Caco-2 (cell line): ENCODE results near the gene CD9. TPM values are rescaled to one million over a fixed set of nuclear protein-coding genes. Genes with fewer than 3 reads are reported as not detected.

Experiments
- BruUV-seq: library from RNA; stranded (reverse); fragments of 400-500 nt; replicated peaks from 2 replicates; lab custom pipeline; 2021; lab: Mats Ljungman, UMichigan
- CTCF ChIA-PET: fragments of 300-600 bp; sonication (Branson Sonifier 250); formaldehyde crosslinking; loops from one replicate; lab custom pipeline; 2022; ENCODE audit warnings: antibody characterized with exemption; lab: Charles Lee
- POLR2A ChIA-PET: fragments of 300-600 bp; sonication (Branson Sonifier 250); formaldehyde crosslinking; loops from one replicate; lab custom pipeline; 2022; ENCODE audit warnings: antibody characterized with exemption; lab: Charles Lee
- DNase-seq, 2 experiments: peaks; one replicate each; pipeline versions ENCODE4 v3.0.0 to v3.0.0-alpha.2; 2020 to 2022
- H3K27me3 ChIP-seq: replicated peaks from 2 replicates; pipeline ENCODE4 v1.6.0; 2011; ENCODE audit warnings: low read length; ENCODE audit not compliant: control insufficient read depth, insufficient read depth
- H3K36me3 ChIP-seq: 2 replicates; pipeline ENCODE4 v1.5.1; 2011; ENCODE audit warnings: low read length; ENCODE audit not compliant: control insufficient read depth, insufficient read depth
- H3K4me1 ChIP-seq: fragments of 250-450 bp; sonication (Bioruptor Pico); 2 replicates; pipeline ENCODE4 v1.5.1; 2020; ENCODE audit warnings: mild to moderate bottlenecking
- H3K4me3 ChIP-seq: 2 replicates; pipeline ENCODE4 v1.5.1; 2011; ENCODE audit warnings: low read depth, mild to moderate bottlenecking, control low read depth, low read length
- H3K9me3 ChIP-seq: fragments of 250-450 bp; sonication (Bioruptor Pico); 2 replicates; pipeline ENCODE4 v1.5.1; 2020; ENCODE audit warnings: mild to moderate bottlenecking, moderate library complexity
- H3K27ac Mint-ChIP-seq: one replicate; pipeline ENCODE4 v1.8.0; 2022; ENCODE audit warnings: mixed read lengths; ENCODE audit not compliant: unreplicated experiment
- H3K27me3 Mint-ChIP-seq: one replicate; pipeline ENCODE4 v1.8.0; 2022; ENCODE audit warnings: mixed read lengths; ENCODE audit not compliant: insufficient read depth, unreplicated experiment
- H3K36me3 Mint-ChIP-seq: one replicate; pipeline ENCODE4 v1.8.0; 2022; ENCODE audit warnings: mild to moderate bottlenecking, mixed read lengths; ENCODE audit not compliant: insufficient read depth, unreplicated experiment
- H3K4me1 Mint-ChIP-seq: one replicate; pipeline ENCODE4 v1.8.0; 2022; ENCODE audit warnings: low read depth, mixed read lengths; ENCODE audit not compliant: unreplicated experiment
- H3K4me3 Mint-ChIP-seq: one replicate; pipeline ENCODE4 v1.8.0; 2022; ENCODE audit warnings: mild to moderate bottlenecking, moderate library complexity, mixed read lengths; ENCODE audit not compliant: unreplicated experiment
- H3K9me3 Mint-ChIP-seq: one replicate; pipeline ENCODE4 v1.8.0; 2022; ENCODE audit warnings: mixed read lengths; ENCODE audit not compliant: unreplicated experiment
- intact Hi-C: fragments of 100-400 bp; cut with micrococcal nuclease; formaldehyde crosslinking; loops from one replicate; pipeline ENCODE4 v1.10.0; 2022; ENCODE audit not compliant: unreplicated experiment
- total RNA-seq: library from RNA; stranded (reverse); gene quantifications from 2 replicates; pipeline ENCODE4 v1.2.3, GENCODE V29; 2022
- TF ChIP-seq, protein P1 (sequence below), 2 experiments: fragments of 200-600 bp in 1 of 2; IDR thresholded peaks; 1 replicate in 1 of 2; 2 replicates in 1 of 2; pipeline versions ENCODE4 v1.5.1 to v1.8.0; 2011 to 2022; ENCODE audit warnings: antibody characterized with exemption in 1 of 2, control low read depth in 1 of 2, inconsistent platforms in 1 of 2, low read depth in 1 of 2, low read length in 1 of 2, mild to moderate bottlenecking in 1 of 2, moderate library complexity in 1 of 2; ENCODE audit not compliant: insufficient read depth in 1 of 2, severe bottlenecking in 1 of 2, unreplicated experiment in 1 of 2

CD9 gene
- total RNA-seq, 1 experiment from 2014 or later = 170 TPM

DNA sequence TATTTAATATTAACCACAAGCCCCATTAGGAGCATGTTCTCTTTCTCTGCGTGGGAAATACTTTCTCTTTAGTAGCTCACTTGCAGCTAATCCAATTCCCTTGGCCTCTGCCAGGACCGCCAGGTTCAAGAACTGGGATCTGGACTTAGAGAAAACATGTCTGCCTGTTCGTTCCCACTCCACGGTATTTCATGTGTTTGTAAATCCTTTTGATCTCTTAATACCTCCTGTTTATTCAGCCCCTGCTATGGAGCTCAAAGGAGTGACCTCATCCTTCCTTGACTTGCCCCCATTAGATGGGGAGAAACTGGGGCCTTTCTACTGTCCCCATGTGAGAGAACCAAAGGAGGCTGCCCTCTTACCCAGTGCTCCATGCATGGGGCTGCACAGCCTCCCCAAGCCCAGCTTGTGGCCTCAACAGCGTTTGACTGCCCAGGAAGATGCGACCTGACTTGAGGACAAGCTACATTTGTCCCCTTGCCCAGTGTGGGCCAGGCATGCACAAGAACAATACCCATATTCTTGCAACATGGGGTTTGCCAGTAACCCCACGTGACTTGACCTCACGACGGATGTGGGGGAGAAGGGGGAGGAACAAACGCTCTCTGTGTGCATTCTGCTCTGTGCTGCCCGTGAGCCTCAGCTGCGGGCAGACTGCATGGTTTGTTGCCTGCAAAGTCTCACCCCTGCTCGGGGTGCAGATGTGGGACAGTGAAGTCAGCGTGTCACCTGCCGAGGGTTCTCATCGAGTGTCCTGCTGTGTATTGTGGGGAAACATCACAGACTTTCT, 30.3 kb downstream of the CD9 start:
- H3K4me3 ChIP-seq = no peak overlapping the region
- Mint-ChIP-seq H3K27ac (peak overlapping the region; percentile 96), H3K36me3 (peaks cover 46% of the 10 kb centered on the region), H3K9me3 (no peaks in the 10 kb centered on the region), H3K27me3 (no peaks in the 10 kb centered on the region), H3K4me1 (peaks cover 78% of the 10 kb centered on the region), H3K4me3 (peak overlapping the region; percentile 58)
- no peaks in the 10 kb centered on the region for H3K9me3 ChIP-seq
- BruUV-seq = no TSS peak
- CTCF ChIA-PET = interaction anchor here (0.7 to 2.4 kb wide), 17 partner anchors 8 to 242 kb away, joined by 3 to 23 read pairs (median 5); partner anchors contain the start of gene CD9
- H3K36me3 ChIP-seq = peaks cover 3% of the 10 kb centered on the region; the same call in 1 of the 2 replicates
- peaks cover 81% of the 10 kb centered on the region for H3K4me1 ChIP-seq
- H3K27me3 ChIP-seq = no peaks in the 10 kb centered on the region
- POLR2A ChIA-PET = interaction anchor here (0.8 to 2.8 kb wide), 3 partner anchors 48 to 146 kb away, joined by 3 to 15 read pairs (median 5); no protein-coding TSS in a partner anchor
- TF ChIP-seq, protein P1, sequence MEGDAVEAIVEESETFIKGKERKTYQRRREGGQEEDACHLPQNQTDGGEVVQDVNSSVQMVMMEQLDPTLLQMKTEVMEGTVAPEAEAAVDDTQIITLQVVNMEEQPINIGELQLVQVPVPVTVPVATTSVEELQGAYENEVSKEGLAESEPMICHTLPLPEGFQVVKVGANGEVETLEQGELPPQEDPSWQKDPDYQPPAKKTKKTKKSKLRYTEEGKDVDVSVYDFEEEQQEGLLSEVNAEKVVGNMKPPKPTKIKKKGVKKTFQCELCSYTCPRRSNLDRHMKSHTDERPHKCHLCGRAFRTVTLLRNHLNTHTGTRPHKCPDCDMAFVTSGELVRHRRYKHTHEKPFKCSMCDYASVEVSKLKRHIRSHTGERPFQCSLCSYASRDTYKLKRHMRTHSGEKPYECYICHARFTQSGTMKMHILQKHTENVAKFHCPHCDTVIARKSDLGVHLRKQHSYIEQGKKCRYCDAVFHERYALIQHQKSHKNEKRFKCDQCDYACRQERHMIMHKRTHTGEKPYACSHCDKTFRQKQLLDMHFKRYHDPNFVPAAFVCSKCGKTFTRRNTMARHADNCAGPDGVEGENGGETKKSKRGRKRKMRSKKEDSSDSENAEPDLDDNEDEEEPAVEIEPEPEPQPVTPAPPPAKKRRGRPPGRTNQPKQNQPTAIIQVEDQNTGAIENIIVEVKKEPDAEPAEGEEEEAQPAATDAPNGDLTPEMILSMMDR (IDR thresholded peaks at IDR 0.05; ENCODE audit: insufficient read depth in 1 of 2, low read depth in 1 of 2, low read length in 1 of 2, severe bottlenecking in 1 of 2, unreplicated experiment in 1 of 2) = no peak
- DNase-seq = no peak
- intact Hi-C loops = loop anchor here (1.0 kb wide), 1 partner anchor 13 kb away; no protein-coding TSS in a partner anchor

DNA sequence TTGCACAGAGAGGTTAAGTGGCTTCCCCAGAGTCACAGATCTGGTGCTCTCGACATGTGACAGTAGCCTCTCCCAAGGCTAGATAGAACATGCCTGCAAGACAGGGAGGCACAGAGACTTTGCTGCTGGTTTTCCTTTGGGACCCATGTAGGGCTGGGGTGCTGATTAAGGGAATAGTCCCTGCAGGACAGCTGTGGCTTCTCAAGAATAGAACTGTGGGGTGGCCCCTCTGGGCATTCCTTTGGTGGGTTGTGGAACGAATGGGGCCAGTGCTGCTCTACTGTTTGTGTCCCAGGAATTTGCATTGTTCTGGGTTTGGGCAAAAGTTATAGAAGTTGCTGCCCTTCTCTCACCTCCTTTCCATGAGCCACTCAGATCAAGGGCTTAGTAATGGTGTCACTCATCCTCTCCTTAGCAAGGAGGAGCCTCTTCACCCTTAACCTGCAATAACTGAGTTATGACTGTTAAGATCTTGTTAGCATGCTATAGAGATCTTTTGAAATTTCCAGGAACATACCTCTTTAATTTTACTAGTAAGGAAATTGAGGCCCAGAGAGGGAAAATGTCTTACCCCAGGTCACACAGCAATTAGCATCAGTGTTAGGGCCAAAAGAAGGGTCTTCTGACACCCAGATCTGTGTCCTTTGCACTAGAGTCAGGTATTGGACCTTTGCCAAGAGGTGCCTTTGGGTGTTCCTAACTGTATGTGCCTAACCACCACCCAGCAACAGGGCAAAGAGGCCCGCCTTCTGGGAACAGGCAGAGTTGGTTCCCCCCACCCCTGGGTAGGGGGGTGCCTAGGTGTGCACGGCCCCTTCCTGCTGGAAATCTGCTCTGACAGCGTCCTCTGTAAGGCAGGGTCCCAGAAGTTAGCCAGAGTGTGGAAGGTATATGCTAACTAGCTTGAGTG, 31.4 kb downstream of the CD9 start:
- intact Hi-C loops = no loop called here
- H3K4me1 ChIP-seq = peaks cover 75% of the 10 kb centered on the region
- ChIA-PET CTCF (no interaction called here), POLR2A (no interaction called here)
- Mint-ChIP-seq H3K4me1 (peaks cover 73% of the 10 kb centered on the region), H3K9me3 (no peaks in the 10 kb centered on the region), H3K4me3 (no peak overlapping the region), H3K36me3 (peaks cover 43% of the 10 kb centered on the region), H3K27ac (peak overlapping the region; percentile 96), H3K27me3 (no peaks in the 10 kb centered on the region)
- no peaks in the 10 kb centered on the region for H3K27me3 ChIP-seq
- BruUV-seq = no TSS peak
- DNase-seq = no peak
- peaks cover 7% of the 10 kb centered on the region for H3K36me3 ChIP-seq
- no peak overlapping the region for H3K4me3 ChIP-seq
- H3K9me3 ChIP-seq = no peaks in the 10 kb centered on the region
- TF ChIP-seq, protein P1 (IDR thresholded peaks at IDR 0.05; ENCODE audit: insufficient read depth in 1 of 2, low read depth in 1 of 2, low read length in 1 of 2, severe bottlenecking in 1 of 2, unreplicated experiment in 1 of 2) = no peak
